Esophagus mucosa (tissue), 1 donor: Measurements from ENCODE around the gene MATN4. TPM values are rescaled to one million over a fixed set of nuclear protein-coding genes. Genes with fewer than 3 reads are reported as not detected.

Experiments
- ATAC-seq: fragments of 200-7000 bp; cut with Tn5 transposase; one replicate; pipeline ENCODE4 v1.9.1; 2020
- total RNA-seq: library from RNA; stranded (reverse); gene quantifications from one replicate; pipeline ENCODE4 v1.2.4, GENCODE V29; 2023
- donor health status: DM: yes; HTN: yes; CAD: no.

MATN4 gene
- total RNA-seq, 1 donor from 2014 or later = 0.16 TPM

GRCh38 chr20:45340236-45340847, 32.2 kb upstream of the MATN4 start:
- peak; percentile 49 for ATAC-seq

GRCh38 chr20:45339799-45340198, 31.7 kb upstream of the MATN4 start:
- ATAC-seq = no peak

- peak; percentile 68 for ATAC-seq
These were observed 31.0 kb upstream of the MATN4 start for GRCh38 chr20:45339084-45339483.

GRCh38 chr20:45338121-45339030, 30.3 kb upstream of the MATN4 start:
- no peak for ATAC-seq

GRCh38 chr20:45337367-45338120, 29.4 kb upstream of the MATN4 start:
- ATAC-seq = no peak

- peak; percentile 89 for ATAC-seq
These were observed 28.6 kb upstream of the MATN4 start for GRCh38 chr20:45336530-45337366.

GRCh38 chr20:45330476-45330875, 22.4 kb upstream of the MATN4 start:
- ATAC-seq = no peak

- peak; percentile 35 for ATAC-seq
These were observed 21.6 kb upstream of the MATN4 start for GRCh38 chr20:45329497-45330319.

- ATAC-seq = no peak
These were observed 20.4 kb upstream of the MATN4 start for GRCh38 chr20:45328451-45328850.

GRCh38 chr20:45325371-45325770, 17.3 kb upstream of the MATN4 start:
- no peak for ATAC-seq

- peak; percentile 74 for ATAC-seq
These were observed 15.6 kb upstream of the MATN4 start for GRCh38 chr20:45323731-45324130.

- peak; percentile 42 for ATAC-seq
These were observed 14.9 kb upstream of the MATN4 start for GRCh38 chr20:45322952-45323383.

- ATAC-seq = peak; percentile 24
These were observed 13.0 kb upstream of the MATN4 start for GRCh38 chr20:45320948-45321595.

- ATAC-seq = no peak
These were observed 10.8 kb upstream of the MATN4 start for GRCh38 chr20:45318948-45319347.

- ATAC-seq = no peak
These were observed 10.4 kb upstream of the MATN4 start for GRCh38 chr20:45318386-45318939.

- ATAC-seq = no peak
These were observed 9.7 kb upstream of the MATN4 start for GRCh38 chr20:45317826-45318225.

- ATAC-seq = no peak
These were observed 8.3 kb upstream of the MATN4 start for GRCh38 chr20:45316150-45317080.

- no peak for ATAC-seq
These were observed 7.6 kb upstream of the MATN4 start for GRCh38 chr20:45315672-45316071.

GRCh38 chr20:45313943-45314342, 5.8 kb upstream of the MATN4 start:
- no peak for ATAC-seq
